Measurements from ENCODE around the gene PPP4R4.
"Not testable (repeated sequence)": the region's sequence is repeated elsewhere in the genome, so short reads cannot be mapped to it uniquely, and the experiment has no call there.

Gene PPP4R4

GRCh38 chr14:94276898-94277561, 102.9 kb downstream of the PPP4R4 start:
- not testable (repeated sequence) for DNase-seq (ENCODE audit: low spot score)

- no peak for DNase-seq (ENCODE audit: low spot score)
These were observed 104.6 kb downstream of the PPP4R4 start for GRCh38 chr14:94278731-94279130.

- DNase-seq (ENCODE audit: low spot score): no peak
These were observed 109.0 kb downstream of the PPP4R4 start for GRCh38 chr14:94282991-94283723.

GRCh38 chr14:94284221-94284620, 110.1 kb downstream of the PPP4R4 start:
- no peak for DNase-seq (ENCODE audit: low spot score)

GRCh38 chr14:94285158-94285557, 111.0 kb downstream of the PPP4R4 start:
- DNase-seq (ENCODE audit: low spot score): no peak

- no peak for DNase-seq (ENCODE audit: low spot score)
These were observed 114.7 kb downstream of the PPP4R4 start for GRCh38 chr14:94288610-94289465.

- no peak for DNase-seq (ENCODE audit: low spot score)
These were observed 116.1 kb downstream of the PPP4R4 start for GRCh38 chr14:94290197-94290596.

- no peak for DNase-seq (ENCODE audit: low spot score)
These were observed 117.2 kb downstream of the PPP4R4 start for GRCh38 chr14:94291159-94291905.

GRCh38 chr14:94291906-94292525, 117.9 kb downstream of the PPP4R4 start:
- DNase-seq (ENCODE audit: low spot score): no peak

- DNase-seq (ENCODE audit: low spot score): no peak
These were observed 118.4 kb downstream of the PPP4R4 start for GRCh38 chr14:94292526-94292871.

- no peak for DNase-seq (ENCODE audit: low spot score)
These were observed 118.9 kb downstream of the PPP4R4 start, which contains the start of gene SERPINA10 for GRCh38 chr14:94292872-94293577. SERPINA10 (minus strand) TSS chr14:94293268; CDS start chr14:94290593, 2,675 bp downstream.

- DNase-seq (ENCODE audit: low spot score): no peak
These were observed 119.4 kb downstream of the PPP4R4 start for GRCh38 chr14:94293578-94293924.

GRCh38 chr14:94295360-94296180, 121.4 kb downstream of the PPP4R4 start:
- no peak for DNase-seq (ENCODE audit: low spot score)

GRCh38 chr14:94296181-94296545, 122.0 kb downstream of the PPP4R4 start:
- not testable (repeated sequence) for DNase-seq (ENCODE audit: low spot score)

GRCh38 chr14:94298130-94298529, 124.0 kb downstream of the PPP4R4 start:
- DNase-seq (ENCODE audit: low spot score): no peak

- no peak for DNase-seq (ENCODE audit: low spot score)
These were observed 129.0 kb downstream of the PPP4R4 start for GRCh38 chr14:94303111-94303510.

- no peak for DNase-seq (ENCODE audit: low spot score)
These were observed 130.1 kb downstream of the PPP4R4 start for GRCh38 chr14:94304243-94304642.

- DNase-seq (ENCODE audit: low spot score): no peak
These were observed 131.5 kb downstream of the PPP4R4 start for GRCh38 chr14:94305620-94306019.

GRCh38 chr14:94306047-94306978, 132.2 kb downstream of the PPP4R4 start:
- no peak for DNase-seq (ENCODE audit: low spot score)

All from kidney capillary endothelial cell (primary cell).